GM21619 (cell line): ENCODE measurements around the gene GNPTG.

Experiments used
- ATAC-seq: cut with Tn5 transposase; IDR thresholded peaks from one replicate; pipeline ENCODE4 v1.9.1; 2021; ENCODE audit not compliant: unreplicated experiment

The GNPTG gene

DNA sequence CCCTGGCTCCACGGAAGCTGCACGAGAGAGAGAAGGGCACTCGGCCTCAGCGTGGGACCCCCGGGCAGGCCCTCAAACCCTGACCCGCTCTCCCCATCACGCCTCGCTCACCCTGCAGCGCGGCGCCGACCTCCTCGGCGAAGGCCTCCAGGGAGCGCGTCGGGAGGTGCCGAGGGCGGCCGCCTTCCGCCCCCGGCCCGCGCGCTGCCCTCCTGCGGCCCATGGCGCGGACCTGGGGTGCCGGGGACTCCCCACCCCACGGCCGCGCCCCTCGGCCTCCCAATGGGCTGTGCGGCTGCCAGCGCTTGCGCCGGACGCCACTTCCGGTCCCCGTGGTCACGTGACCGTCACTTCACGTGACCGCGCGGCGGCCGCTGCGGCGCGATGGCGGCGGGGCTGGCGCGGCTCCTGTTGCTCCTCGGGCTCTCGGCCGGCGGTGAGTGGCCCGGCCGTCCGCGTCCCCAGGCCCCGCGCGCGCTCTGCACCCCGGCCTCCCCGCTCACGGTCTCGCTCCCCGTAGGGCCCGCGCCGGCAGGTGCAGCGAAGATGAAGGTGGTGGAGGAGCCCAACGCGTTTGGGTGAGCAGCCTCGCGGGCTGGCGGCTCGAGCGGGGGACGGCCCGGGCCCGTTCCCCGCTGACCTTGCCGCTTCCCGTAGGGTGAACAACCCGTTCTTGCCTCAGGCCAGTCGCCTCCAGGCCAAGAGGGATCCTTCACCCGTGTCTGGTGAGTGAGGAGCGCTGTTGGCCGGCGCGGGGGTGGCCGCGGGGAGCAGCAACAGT lies at the start of gene GNPTG, which contains the start of gene TSR3:
Gene GNPTG (plus strand): TSS at position 350 of the 781 bp plus-strand sequence. CDS start 35 bp downstream, at position 385.
Gene TSR3 (minus strand): TSS at position 297 of the 781 bp plus-strand sequence. CDS start 74 bp downstream, at position 223.
- peak; percentile 55 for ATAC-seq

DNA sequence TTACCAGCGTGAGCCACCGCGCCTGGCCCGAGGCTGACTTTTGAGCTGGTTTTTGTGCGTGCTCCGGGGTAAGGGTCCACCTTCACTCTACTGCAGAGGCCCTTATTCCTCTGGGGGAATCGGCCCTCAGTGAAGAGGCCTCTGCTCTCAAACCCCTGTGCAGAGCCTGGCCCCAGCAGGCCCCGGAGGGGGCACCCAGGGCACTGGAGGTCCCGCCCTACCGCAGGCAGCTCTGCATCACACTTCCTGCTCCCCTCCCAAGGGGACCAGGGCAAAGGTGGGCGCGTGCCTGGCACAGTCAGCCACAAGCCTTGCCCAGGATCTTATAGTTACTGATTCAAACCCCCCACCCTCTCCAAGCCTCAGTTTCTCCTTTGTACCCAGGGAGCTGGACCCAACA lies 45.9 kb upstream of the GNPTG start:
- ATAC-seq, result no peak

DNA sequence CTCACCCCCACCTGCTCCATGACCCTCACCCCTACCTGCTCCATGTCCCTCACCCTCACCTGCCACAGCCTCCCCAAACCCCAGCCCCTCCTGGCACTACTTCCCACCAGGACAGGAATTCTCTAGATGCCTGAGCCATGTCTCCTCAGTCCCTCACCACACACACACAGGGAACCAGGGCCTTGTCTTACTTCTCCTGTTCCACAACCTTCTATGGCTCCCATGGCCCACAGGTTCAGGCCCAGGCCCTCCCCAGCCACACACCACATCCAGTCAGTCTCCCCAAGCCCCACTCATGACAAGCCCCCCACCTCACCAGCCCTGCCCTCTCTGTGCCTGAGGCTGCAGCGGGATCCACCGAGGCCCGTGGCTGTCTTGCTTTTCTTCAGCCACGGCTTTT lies 45.4 kb upstream of the GNPTG start:
- no peak for ATAC-seq

GRCh38 chr16:1308036-1308976 lies 43.4 kb upstream of the GNPTG start:
- no peak for ATAC-seq

- ATAC-seq, result peak; percentile 47
Measured at GRCh38 chr16:1308977-1309885, 42.5 kb upstream of the GNPTG start, which contains the start of gene UBE2I. TSS of gene UBE2I (plus strand) at chr16:1309636. CDS start at chr16:1314031, 4,395 bp downstream.

GRCh38 chr16:1309888-1310831 lies 41.6 kb upstream of the GNPTG start:
- peak; percentile 14 for ATAC-seq

- no peak for ATAC-seq
Measured at GRCh38 chr16:1310832-1311200, 40.9 kb upstream of the GNPTG start.

GRCh38 chr16:1311212-1311737 lies 40.5 kb upstream of the GNPTG start:
- no peak for ATAC-seq

- no peak for ATAC-seq
Measured at GRCh38 chr16:1311738-1312466, 39.8 kb upstream of the GNPTG start.

DNA sequence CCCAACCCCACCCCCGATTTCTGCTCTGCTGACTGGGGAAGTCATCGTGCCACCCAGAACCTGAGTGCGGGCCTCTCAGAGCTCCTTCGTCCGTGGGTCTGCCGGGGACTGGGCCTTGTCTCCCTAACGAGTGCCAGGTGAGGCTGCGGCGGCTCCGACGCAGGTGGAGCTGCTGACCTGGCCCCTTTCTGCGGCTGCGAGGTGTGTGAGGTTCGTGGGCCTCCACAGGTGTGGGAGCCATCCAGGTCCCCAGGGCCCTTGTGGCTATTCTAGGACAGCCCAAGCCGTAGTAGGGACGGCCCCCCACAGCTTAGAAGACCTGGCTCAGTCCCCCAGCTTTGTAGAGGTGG lies 39.3 kb upstream of the GNPTG start:
- no peak for ATAC-seq

DNA sequence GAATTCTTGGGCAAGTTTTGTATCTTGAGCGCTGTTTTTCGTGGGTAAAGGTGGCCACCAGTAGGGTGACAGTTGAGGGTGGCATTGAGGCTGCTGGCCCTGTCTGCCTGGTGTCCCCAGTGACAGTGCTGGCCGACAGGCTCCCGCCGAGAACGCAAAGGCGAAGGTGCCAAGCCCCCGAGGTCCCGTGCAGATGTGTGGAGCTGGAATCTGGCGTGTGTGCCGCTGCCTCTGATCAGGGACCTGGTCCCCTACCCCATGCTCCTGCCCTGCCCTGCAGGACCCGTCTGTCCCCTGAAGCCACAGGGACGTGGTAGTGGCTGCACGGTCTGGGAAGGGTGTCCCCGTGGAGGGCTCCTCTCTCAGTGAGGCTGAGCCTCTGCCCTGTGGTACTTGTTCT lies 38.8 kb upstream of the GNPTG start:
- no peak for ATAC-seq

DNA sequence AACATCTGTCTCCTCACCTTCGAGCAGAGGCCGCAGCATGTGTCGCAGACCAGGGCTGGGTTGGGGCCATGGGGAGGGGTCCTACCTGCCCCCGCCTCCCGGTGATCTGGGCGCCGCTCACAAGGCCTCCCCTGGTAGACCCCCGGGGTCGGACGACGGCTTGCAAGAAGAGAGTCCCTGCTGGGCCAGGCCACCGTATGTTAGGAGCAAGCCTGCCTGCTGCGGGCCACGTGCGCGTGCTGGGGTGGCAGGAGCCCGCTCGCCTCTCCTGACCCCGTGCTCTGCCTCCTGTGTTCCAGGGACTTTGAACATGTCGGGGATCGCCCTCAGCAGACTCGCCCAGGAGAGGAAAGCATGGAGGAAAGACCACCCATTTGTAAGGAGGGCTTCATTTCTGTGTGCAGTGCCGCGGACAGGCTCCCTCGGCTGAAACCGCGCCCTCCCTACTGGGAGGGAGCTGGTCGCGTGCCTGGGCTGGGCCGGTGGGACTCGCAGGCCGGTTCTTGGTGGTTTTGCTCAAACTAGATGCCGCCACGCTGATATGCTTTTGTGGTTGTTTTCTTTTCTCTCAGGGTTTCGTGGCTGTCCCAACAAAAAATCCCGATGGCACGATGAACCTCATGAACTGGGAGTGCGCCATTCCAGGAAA lies 37.9 kb upstream of the GNPTG start:
- no peak for ATAC-seq

- no peak for ATAC-seq
Measured at GRCh38 chr16:1314399-1315068, 37.2 kb upstream of the GNPTG start.

GRCh38 chr16:1315081-1316032 lies 36.4 kb upstream of the GNPTG start:
- ATAC-seq, result no peak

- no peak for ATAC-seq
Measured at GRCh38 chr16:1316033-1316405, 35.7 kb upstream of the GNPTG start.

DNA sequence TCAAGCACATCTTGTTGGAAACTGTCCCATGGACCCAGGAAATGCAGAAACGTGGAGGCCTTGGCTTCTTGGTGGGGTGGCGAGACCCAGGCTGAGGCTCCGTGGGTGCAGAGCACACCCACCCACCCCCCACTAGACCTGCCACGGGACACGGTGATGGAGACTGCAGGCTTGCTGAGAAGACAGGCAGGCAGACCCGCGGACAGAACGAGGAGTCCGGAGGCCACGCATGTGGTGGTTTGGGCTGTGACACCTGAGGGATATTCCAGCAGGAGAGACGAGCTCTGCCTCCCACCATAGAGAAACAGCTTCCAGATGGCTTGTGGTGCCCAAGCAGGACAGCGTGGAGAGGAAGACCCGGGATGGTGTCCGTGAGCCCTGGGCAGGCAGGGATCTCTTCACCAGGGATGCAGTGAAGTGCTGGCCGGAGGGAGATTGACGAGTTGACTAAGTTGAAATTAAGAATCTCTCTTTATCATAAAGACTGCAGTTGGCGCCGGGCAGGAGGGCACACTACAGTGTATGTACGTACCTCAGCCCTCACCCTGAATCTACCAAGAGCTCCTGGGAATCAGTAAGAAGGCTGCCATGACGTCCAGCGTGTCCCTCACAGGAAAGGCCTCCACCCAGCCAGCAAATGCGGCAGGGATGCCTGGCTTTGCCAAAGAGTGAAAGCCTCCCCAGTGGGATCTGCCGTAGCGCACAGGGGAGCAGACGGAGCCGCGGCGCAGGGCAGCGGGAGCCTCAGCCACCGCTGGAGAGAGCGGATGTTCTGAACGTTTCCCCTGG lies 34.1 kb upstream of the GNPTG start:
- ATAC-seq, result no peak
